Testis (tissue), 3 donors: ENCODE results near the gene SOCS4. TPM values are rescaled to one million over a fixed set of nuclear protein-coding genes. Genes with fewer than 3 reads are reported as not detected.

Experiments
- DNase-seq: peaks from one replicate; pipeline ENCODE4 v3.0.0-alpha.2; 2019
- H3K27ac ChIP-seq, 2 donors: fragments of 200-600 bp; sonication (generic); one replicate each; pipeline ENCODE4 v1.5.1; 2019
- H3K27me3 ChIP-seq: fragments of 200-600 bp; sonication (generic); one replicate; pipeline ENCODE4 v1.5.1; 2019
- H3K36me3 ChIP-seq: fragments of 200-600 bp; sonication (generic); one replicate; pipeline ENCODE4 v1.5.1; 2017; ENCODE audit warnings: low read depth; ENCODE audit errors: missing control alignments
- H3K4me1 ChIP-seq: fragments of 200-600 bp; sonication (generic); one replicate; pipeline ENCODE4 v1.5.1; 2019
- H3K4me3 ChIP-seq, 2 donors: fragments of 200-600 bp; sonication (generic); one replicate each; pipeline ENCODE4 v1.5.1; 2017 to 2019
- H3K9me3 ChIP-seq: fragments of 200-600 bp; sonication (generic); one replicate; pipeline ENCODE4 v1.5.1; 2017
- CTCF ChIP-seq, 3 experiments: fragments of 450-650 bp in 2 of 3; fragments of 200-600 bp in 1 of 3; sonication (generic) in 1 of 3; IDR thresholded peaks; one replicate each; pipeline ENCODE4 v1.5.1; 2016 to 2019; ENCODE audit warnings: antibody characterized with exemption in 3 of 3, mild to moderate bottlenecking in 2 of 3, moderate library complexity in 1 of 3
- POLR2A ChIP-seq: fragments of 450-650 bp; IDR thresholded peaks from one replicate; pipeline ENCODE4 v1.6.1; 2017; ENCODE audit warnings: antibody characterized with exemption, mild to moderate bottlenecking, moderate library complexity
- WGBS, 2 donors: methylation state at CpG; one replicate each; pipeline ENCODE4 v1.1.5; 2018; 5-methylcytosine and 5-hydroxymethylcytosine counted together
- intact Hi-C: fragments of 100-400 bp; cut with DNase I; formaldehyde crosslinking; loops from one replicate; pipeline ENCODE4 v1.15.1; 2023; ENCODE audit warnings: low total_unique reads
- polyA plus RNA-seq: library from polyadenylated mRNA; stranded (reverse); fragments of 350-450 nt; fragmentation: Illumina TruSeq; extraction: RNeasy Lipid Tissue Mini Kit (QIAGEN cat#74804); gene quantifications from one replicate; pipeline ENCODE4 v1.2.3, GENCODE V29; 2014; ENCODE audit warnings: low read depth, low replicate concordance; ENCODE audit not compliant: insufficient read depth
- total RNA-seq, 2 donors: library from RNA; depleted of rRNA; stranded (reverse); fragments of >200 nt; gene quantifications; one replicate each; pipeline ENCODE4 v1.2.3, GENCODE V29; 2016

SOCS4 gene
- total and polyA plus RNA-seq, 3 donors from 2014 or later, result 7.5 to 11.4 (median 7.7) TPM

GRCh38 chr14:55051165-55051422 lies 24.1 kb downstream of the SOCS4 start:
- peak overlapping the region; percentile 97 to 100 for H3K27ac ChIP-seq
- no peak for TF ChIP-seq CTCF (IDR thresholded peaks at IDR 0.05)
- TF ChIP-seq POLR2A, result no peak
- WGBS, 2 donors, result 0 to 1% methylated on average over 10 of the region's 10 CpGs
- no peaks in the 10 kb centered on the region for H3K27me3 ChIP-seq
- no peaks in the 10 kb centered on the region for H3K9me3 ChIP-seq
- peak overlapping the region; percentile 81 to 99 for H3K4me3 ChIP-seq
- intact Hi-C loops, result no loop called here
- DNase-seq, result no peak
- no peaks in the 10 kb centered on the region for H3K36me3 ChIP-seq
- peaks cover 30% of the 10 kb centered on the region for H3K4me1 ChIP-seq

- intact Hi-C loops, result no loop called here
- H3K27me3 ChIP-seq, result no peaks in the 10 kb centered on the region
- H3K4me1 ChIP-seq, result peaks cover 36% of the 10 kb centered on the region
Measured at GRCh38 chr14:55051423-55052268, 24.6 kb downstream of the SOCS4 start, which contains the start of gene MAPK1IP1L. Gene MAPK1IP1L (plus strand): TSS chr14:55051647. CDS start chr14:55061684, 10,037 bp downstream.

GRCh38 chr14:55052269-55052930 lies 25.4 kb downstream of the SOCS4 start:
- H3K4me1 ChIP-seq, result peaks cover 36% of the 10 kb centered on the region
- no peaks in the 10 kb centered on the region for H3K36me3 ChIP-seq
- intact Hi-C loops, result no loop called here
- 2 to 4% methylated on average over 14 of the region's 14 CpGs for WGBS, 2 donors
- H3K27me3 ChIP-seq, result no peaks in the 10 kb centered on the region
- peak overlapping the region; percentile 97 to 100 for H3K27ac ChIP-seq
- no peak for DNase-seq
- no peak for TF ChIP-seq POLR2A
- TF ChIP-seq CTCF (IDR thresholded peaks at IDR 0.05), result no peak
- H3K9me3 ChIP-seq, result no peaks in the 10 kb centered on the region
- H3K4me3 ChIP-seq, result peak overlapping the region; percentile 81 to 99

More at GRCh38 chr14:55051423-55052268, 24.6 kb downstream of the SOCS4 start, which contains the start of gene MAPK1IP1L:
- H3K36me3 ChIP-seq, result no peaks in the 10 kb centered on the region
- H3K4me3 ChIP-seq, result peak within 1 kb of the TSS; percentile 81 to 99
- WGBS, 2 donors, result 0% methylated on average over 36 to 94 of the region's 98 CpGs
- H3K27ac ChIP-seq, result peak within 1 kb of the TSS; percentile 97 to 100
- H3K9me3 ChIP-seq, result no peaks in the 10 kb centered on the region
- peak; percentile 89 for DNase-seq
- TF ChIP-seq CTCF (IDR thresholded peaks at IDR 0.05), result peak; percentile 100
- peak; percentile 85 for TF ChIP-seq POLR2A

- TF ChIP-seq CTCF (IDR thresholded peaks at IDR 0.05) (no peak), POLR2A (no peak)
- Histone ChIP-seq H3K4me3 (peak overlapping the region in 1 of 2 donors; percentile 81), H3K36me3 (no peaks in the 10 kb centered on the region), H3K27ac (peak overlapping the region; percentile 97 to 100), H3K9me3 (no peaks in the 10 kb centered on the region), H3K4me1 (peaks cover 36% of the 10 kb centered on the region), H3K27me3 (no peaks in the 10 kb centered on the region)
- DNase-seq, result no peak
- intact Hi-C loops, result no loop called here
- 41 to 43% methylated on average over 6 of the region's 6 CpGs for WGBS, 2 donors
Measured at GRCh38 chr14:55053018-55053417, 26.0 kb downstream of the SOCS4 start.
